ENCODE results near the gene GALNT12.

DNA sequence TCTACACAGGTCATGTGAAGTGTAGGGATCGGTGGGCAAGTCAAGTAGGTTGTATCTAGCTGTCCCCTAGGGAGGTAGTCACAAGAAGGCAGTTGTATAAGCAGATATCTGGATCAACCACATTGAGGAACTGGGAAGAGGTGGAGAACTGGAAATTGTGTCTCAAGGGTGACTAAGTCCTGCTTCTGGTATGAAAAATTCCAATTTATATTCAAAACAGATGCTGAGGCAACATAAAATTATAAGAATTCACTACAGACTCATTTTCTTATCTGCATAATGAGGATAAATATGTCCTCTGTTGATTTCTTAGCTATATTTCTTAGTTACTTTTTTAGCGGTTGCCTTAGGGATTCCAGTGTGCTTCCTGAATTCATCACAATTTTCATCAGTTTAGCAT lies 46.8 kb downstream of the GALNT12 start:
- TF ChIP-seq, protein P1, sequence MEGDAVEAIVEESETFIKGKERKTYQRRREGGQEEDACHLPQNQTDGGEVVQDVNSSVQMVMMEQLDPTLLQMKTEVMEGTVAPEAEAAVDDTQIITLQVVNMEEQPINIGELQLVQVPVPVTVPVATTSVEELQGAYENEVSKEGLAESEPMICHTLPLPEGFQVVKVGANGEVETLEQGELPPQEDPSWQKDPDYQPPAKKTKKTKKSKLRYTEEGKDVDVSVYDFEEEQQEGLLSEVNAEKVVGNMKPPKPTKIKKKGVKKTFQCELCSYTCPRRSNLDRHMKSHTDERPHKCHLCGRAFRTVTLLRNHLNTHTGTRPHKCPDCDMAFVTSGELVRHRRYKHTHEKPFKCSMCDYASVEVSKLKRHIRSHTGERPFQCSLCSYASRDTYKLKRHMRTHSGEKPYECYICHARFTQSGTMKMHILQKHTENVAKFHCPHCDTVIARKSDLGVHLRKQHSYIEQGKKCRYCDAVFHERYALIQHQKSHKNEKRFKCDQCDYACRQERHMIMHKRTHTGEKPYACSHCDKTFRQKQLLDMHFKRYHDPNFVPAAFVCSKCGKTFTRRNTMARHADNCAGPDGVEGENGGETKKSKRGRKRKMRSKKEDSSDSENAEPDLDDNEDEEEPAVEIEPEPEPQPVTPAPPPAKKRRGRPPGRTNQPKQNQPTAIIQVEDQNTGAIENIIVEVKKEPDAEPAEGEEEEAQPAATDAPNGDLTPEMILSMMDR (IDR thresholded peaks at IDR 0.05) = no peak
- no peak for TF ChIP-seq EP300 (IDR thresholded peaks at IDR 0.05)
